ENCODE data around the gene MARCHF9. TPM values are rescaled to one million over a fixed set of nuclear protein-coding genes. Genes with fewer than 3 reads are reported as not detected.

MARCHF9 gene
- total and polyA plus RNA-seq, 9 donors = 5.0 to 15.2 (median 7.7) TPM

DNA sequence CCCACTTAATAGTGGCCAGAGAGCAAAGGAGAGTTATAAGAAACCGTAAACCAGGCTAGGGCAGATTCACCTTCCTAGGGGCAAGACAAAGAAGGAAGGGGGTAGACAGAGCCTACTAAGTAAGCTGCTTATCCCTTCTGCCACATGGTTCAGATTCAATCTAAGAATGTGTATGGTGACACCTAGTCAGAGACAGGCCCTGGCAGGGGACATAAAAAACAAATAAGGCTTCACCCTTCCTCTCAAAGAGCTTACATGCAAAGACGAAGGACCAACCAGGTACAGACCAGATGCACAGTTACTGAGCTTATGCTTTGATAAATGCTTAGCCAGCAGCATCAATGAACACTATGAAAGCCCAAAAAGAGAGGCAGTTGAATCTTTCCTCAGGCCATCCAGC, 7.6 kb downstream of the MARCHF9 start:
- no peak overlapping the region for H3K4me3 ChIP-seq
- intact Hi-C loops (cut with DNase I) = no loop called here
- H3K4me1 ChIP-seq (ENCODE audit: insufficient read depth) = peaks cover 12% of the 10 kb centered on the region
- H3K27me3 ChIP-seq = no peaks in the 10 kb centered on the region
- no peaks in the 10 kb centered on the region for H3K36me3 ChIP-seq
- TF ChIP-seq POLR2A (IDR thresholded peaks at IDR 0.05) = no peak
- no peak for TF ChIP-seq CTCF (IDR thresholded peaks at IDR 0.05)
- TF ChIP-seq EP300 (IDR thresholded peaks at IDR 0.05) = no peak
- peaks cover 0 to 10% of the 10 kb centered on the region in 2 donors for H3K9me3 ChIP-seq
- no peak for DNase-seq
- H3K27ac ChIP-seq = no peak overlapping the region
- 83 to 90% (median 88%) methylated on average over 2 of the region's 2 CpGs for WGBS, 3 donors

DNA sequence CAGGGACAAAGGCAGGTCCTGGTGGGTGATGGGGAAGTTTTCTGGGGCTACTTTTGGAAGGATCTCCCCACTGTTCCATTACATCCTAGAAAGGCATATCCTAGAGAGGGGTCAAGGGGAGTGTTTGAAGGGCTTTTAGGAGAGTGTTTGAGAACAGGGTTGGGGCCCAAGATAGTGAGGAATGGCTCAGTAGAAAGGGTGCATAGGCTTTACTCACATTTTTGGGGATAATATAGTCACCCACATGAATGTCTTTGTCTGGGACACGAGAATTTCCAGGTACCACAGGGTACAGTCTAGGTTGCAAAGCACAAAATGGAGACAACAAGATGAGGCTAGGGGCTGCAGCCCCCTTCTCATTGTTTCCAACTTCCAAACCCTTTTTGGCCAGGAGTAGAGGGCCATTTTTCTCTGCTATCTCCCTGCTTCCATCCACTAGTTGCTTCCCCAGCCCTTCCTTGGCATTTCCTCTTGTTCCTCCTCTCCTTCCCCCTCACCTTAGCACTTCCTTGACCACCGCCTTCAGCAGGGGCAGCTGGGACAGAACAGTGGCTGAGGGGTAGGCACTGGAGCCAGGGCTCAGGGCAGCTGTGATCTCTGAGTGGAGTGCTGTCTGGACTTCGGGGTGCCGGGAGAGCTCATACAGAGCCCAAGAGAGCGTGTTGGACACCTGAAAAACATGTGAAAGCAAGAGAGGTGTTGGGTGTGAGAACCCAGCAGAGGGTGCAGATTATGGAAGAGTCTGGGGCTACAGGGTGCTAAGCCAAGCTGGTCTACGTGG, 9.2 kb downstream of the MARCHF9 start:
- no peaks in the 10 kb centered on the region for H3K36me3 ChIP-seq
- H3K4me3 ChIP-seq = no peak overlapping the region
- no peak for DNase-seq
- intact Hi-C loops (cut with DNase I) = no loop called here
- WGBS, 3 donors = 77 to 78% (median 77%) methylated on average over 6 of the region's 6 CpGs
- no peak for TF ChIP-seq CTCF (IDR thresholded peaks at IDR 0.05)
- TF ChIP-seq EP300 (IDR thresholded peaks at IDR 0.05) = no peak
- no peak for TF ChIP-seq POLR2A (IDR thresholded peaks at IDR 0.05)
- no peaks in the 10 kb centered on the region for H3K27me3 ChIP-seq
- H3K9me3 ChIP-seq = no peaks in the 10 kb centered on the region
- H3K4me1 ChIP-seq (ENCODE audit: insufficient read depth) = peaks cover 12% of the 10 kb centered on the region
- H3K27ac ChIP-seq = no peak overlapping the region

- H3K9me3 ChIP-seq = no peaks in the 10 kb centered on the region
- WGBS, 3 donors = 18 to 19% (median 18%) methylated on average over 17 of the region's 17 CpGs
Measured at GRCh38 chr12:57764662-57765002, 9.7 kb downstream of the MARCHF9 start.

GRCh38 chr12:57765003-57765697, 10.2 kb downstream of the MARCHF9 start:
- TF ChIP-seq POLR2A (IDR thresholded peaks at IDR 0.05) (no peak), CTCF (IDR thresholded peaks at IDR 0.05) (no peak), EP300 (IDR thresholded peaks at IDR 0.05) (no peak)
- H3K9me3 ChIP-seq = no peaks in the 10 kb centered on the region
- peak overlapping the region; percentile 6 for H3K4me3 ChIP-seq
- no peaks in the 10 kb centered on the region for H3K27me3 ChIP-seq
- intact Hi-C loops (cut with DNase I) = no loop called here
- peaks cover 12% of the 10 kb centered on the region for H3K4me1 ChIP-seq (ENCODE audit: insufficient read depth)
- 1 to 2% (median 2%) methylated on average over 57 to 60 of the region's 60 CpGs for WGBS, 3 donors
- DNase-seq = no peak
- H3K27ac ChIP-seq = no peak overlapping the region
- no peaks in the 10 kb centered on the region for H3K36me3 ChIP-seq

More at GRCh38 chr12:57764662-57765002, 9.7 kb downstream of the MARCHF9 start:
- Histone ChIP-seq H3K4me3 (peak overlapping the region; percentile 6), H3K36me3 (no peaks in the 10 kb centered on the region), H3K27ac (no peak overlapping the region), H3K27me3 (no peaks in the 10 kb centered on the region), H3K4me1 (ENCODE audit: insufficient read depth) (peaks cover 12% of the 10 kb centered on the region)
- DNase-seq = no peak
- intact Hi-C loops (cut with DNase I) = no loop called here
- TF ChIP-seq CTCF (IDR thresholded peaks at IDR 0.05) (no peak), POLR2A (IDR thresholded peaks at IDR 0.05) (no peak), EP300 (IDR thresholded peaks at IDR 0.05) (no peak)

All from ovary (tissue), 9 donors.